ENCODE data around the gene TMEM125.

GRCh38 chr1:43247256-43247921, 22.4 kb upstream of the TMEM125 start:
- TF ChIP-seq, protein P1, sequence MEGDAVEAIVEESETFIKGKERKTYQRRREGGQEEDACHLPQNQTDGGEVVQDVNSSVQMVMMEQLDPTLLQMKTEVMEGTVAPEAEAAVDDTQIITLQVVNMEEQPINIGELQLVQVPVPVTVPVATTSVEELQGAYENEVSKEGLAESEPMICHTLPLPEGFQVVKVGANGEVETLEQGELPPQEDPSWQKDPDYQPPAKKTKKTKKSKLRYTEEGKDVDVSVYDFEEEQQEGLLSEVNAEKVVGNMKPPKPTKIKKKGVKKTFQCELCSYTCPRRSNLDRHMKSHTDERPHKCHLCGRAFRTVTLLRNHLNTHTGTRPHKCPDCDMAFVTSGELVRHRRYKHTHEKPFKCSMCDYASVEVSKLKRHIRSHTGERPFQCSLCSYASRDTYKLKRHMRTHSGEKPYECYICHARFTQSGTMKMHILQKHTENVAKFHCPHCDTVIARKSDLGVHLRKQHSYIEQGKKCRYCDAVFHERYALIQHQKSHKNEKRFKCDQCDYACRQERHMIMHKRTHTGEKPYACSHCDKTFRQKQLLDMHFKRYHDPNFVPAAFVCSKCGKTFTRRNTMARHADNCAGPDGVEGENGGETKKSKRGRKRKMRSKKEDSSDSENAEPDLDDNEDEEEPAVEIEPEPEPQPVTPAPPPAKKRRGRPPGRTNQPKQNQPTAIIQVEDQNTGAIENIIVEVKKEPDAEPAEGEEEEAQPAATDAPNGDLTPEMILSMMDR (IDR thresholded peaks at IDR 0.05), result no peak
- TF ChIP-seq POLR2AphosphoS5 (IDR thresholded peaks at IDR 0.05) (no peak), POLR2A (IDR thresholded peaks at IDR 0.05) (no peak)
